Spleen (tissue), 11 donors: ENCODE data around the gene HDAC8. TPM values are rescaled to one million over a fixed set of nuclear protein-coding genes. Genes with fewer than 3 reads are reported as not detected.
A peak's percentile ranks its signal among the peaks of the same experiment; 100 is the strongest.

Source experiments
- DNase-seq: peaks from one replicate; pipeline ENCODE4 v3.0.0-alpha.2; 2020
- H3K27ac ChIP-seq, 8 donors: fragments of 200-600 bp; sonication (generic) in 7 of 8; 1 replicate in 4 of 8; 2 replicates in 4 of 8; pipeline versions ENCODE4 v1.5.0 to v1.8.0; 2016 to 2021; ENCODE audit warnings: inconsistent platforms in 4 of 8, mild to moderate bottlenecking in 4 of 8, moderate library complexity in 1 of 8
- H3K27me3 ChIP-seq, 7 donors: fragments of 200-600 bp; sonication (generic) in 6 of 7; replicated peaks in 1 of 7; 1 replicate in 4 of 7; 2 replicates in 3 of 7; pipeline versions ENCODE4 v1.5.0 to v1.8.0; 2016 to 2021; ENCODE audit warnings: inconsistent platforms in 3 of 7, mild to moderate bottlenecking in 1 of 7
- H3K36me3 ChIP-seq, 6 donors: fragments of 200-600 bp; sonication (generic) in 5 of 6; 1 replicate in 4 of 6; 2 replicates in 2 of 6; pipeline versions ENCODE4 v1.5.0 to v1.8.0; 2016 to 2021; ENCODE audit warnings: inconsistent platforms in 2 of 6
- H3K4me1 ChIP-seq, 6 donors: fragments of 200-600 bp; sonication (generic) in 5 of 6; 1 replicate in 3 of 6; 2 replicates in 3 of 6; pipeline versions ENCODE4 v1.5.0 to v1.8.0; 2016 to 2021; ENCODE audit warnings: inconsistent platforms in 3 of 6
- H3K4me3 ChIP-seq, 8 donors: fragments of 200-600 bp; sonication (generic) in 7 of 8; 1 replicate in 4 of 8; 2 replicates in 4 of 8; pipeline versions ENCODE4 v1.5.0 to v1.8.0; 2016 to 2021; ENCODE audit warnings: inconsistent platforms in 4 of 8, mild to moderate bottlenecking in 4 of 8, moderate library complexity in 2 of 8
- H3K9me3 ChIP-seq, 8 donors: fragments of 200-600 bp; sonication (generic) in 7 of 8; 1 replicate in 4 of 8; 2 replicates in 4 of 8; pipeline versions ENCODE4 v1.5.0 to v1.8.0; 2016 to 2021; ENCODE audit warnings: inconsistent platforms in 4 of 8
- CTCF ChIP-seq, 11 experiments: fragments of 200-600 bp in 7 of 11; fragments of 450-650 bp in 4 of 11; sonication (generic) in 4 of 11; IDR thresholded peaks in 8 of 11; conservative IDR thresholded peaks in 3 of 11; 1 replicate in 7 of 11; 2 replicates in 4 of 11; pipeline versions ENCODE4 v1.4.0 to v1.8.0; 2016 to 2021; ENCODE audit warnings: antibody characterized with exemption in 11 of 11, inconsistent platforms in 4 of 11, mild to moderate bottlenecking in 1 of 11
- POLR2A ChIP-seq, 3 donors: fragments of 450-650 bp; IDR thresholded peaks; one replicate each; pipeline ENCODE4 v1.5.1; 2017; ENCODE audit warnings: antibody characterized with exemption in 3 of 3, mild to moderate bottlenecking in 1 of 3
- POLR2AphosphoS5 ChIP-seq, 3 donors: sonication (generic); formaldehyde crosslinking; IDR thresholded peaks; one replicate each; pipeline ENCODE4 v1.5.1; 2017; ENCODE audit warnings: antibody characterized with exemption in 3 of 3
- WGBS, 5 donors: extraction: QIAGEN DNeasy Blood & Tissue Kit in 3 of 5; methylation state at CpG; one replicate each; pipeline versions ENCODE4 v1.1.5 to v1.1.7; 2013 to 2018; 5-methylcytosine and 5-hydroxymethylcytosine counted together
- intact Hi-C: fragments of 100-400 bp; cut with DNase I; formaldehyde crosslinking; loops from one replicate; pipeline ENCODE4 v1.15.0; 2023; ENCODE audit warnings: low total_unique reads
- polyA plus RNA-seq, 3 donors: library from polyadenylated mRNA; stranded (reverse); fragments of 200-250 nt; gene quantifications; one replicate each; pipeline ENCODE4 v1.2.1, GENCODE V29; 2013
- total RNA-seq, 7 donors: library from RNA; depleted of rRNA in 3 of 7; stranded (reverse); fragments of >200 nt in 3 of 7; fragmentation: NEBNext Ultra II Directional in 4 of 7; extraction: Animal tissue kit (Norgen Biotek cat#: 25700) in 4 of 7; gene quantifications; one replicate each; pipeline versions ENCODE4 v1.1.0 to v1.2.1, GENCODE V29; 2016 to 2021
- donor health status: healthy with polysubstance abuse.
- donor health status: DM: no; HTN: no; CAD: no; lungs with moderate emphysema.
- donor health status: DM: no; HTN: no; CAD: no.
- donor health status: Bipolar disorder and iron deficiency.
- donor health status: healthy.
- donor health status: DM: no; HTN: no; CAD: no.
- donor health status: DM: yes; HTN: yes; CAD: no.

HDAC8 gene
- total and polyA plus RNA-seq, 10 donors: 15.6 to 54.6 (median 33.5) TPM

DNA sequence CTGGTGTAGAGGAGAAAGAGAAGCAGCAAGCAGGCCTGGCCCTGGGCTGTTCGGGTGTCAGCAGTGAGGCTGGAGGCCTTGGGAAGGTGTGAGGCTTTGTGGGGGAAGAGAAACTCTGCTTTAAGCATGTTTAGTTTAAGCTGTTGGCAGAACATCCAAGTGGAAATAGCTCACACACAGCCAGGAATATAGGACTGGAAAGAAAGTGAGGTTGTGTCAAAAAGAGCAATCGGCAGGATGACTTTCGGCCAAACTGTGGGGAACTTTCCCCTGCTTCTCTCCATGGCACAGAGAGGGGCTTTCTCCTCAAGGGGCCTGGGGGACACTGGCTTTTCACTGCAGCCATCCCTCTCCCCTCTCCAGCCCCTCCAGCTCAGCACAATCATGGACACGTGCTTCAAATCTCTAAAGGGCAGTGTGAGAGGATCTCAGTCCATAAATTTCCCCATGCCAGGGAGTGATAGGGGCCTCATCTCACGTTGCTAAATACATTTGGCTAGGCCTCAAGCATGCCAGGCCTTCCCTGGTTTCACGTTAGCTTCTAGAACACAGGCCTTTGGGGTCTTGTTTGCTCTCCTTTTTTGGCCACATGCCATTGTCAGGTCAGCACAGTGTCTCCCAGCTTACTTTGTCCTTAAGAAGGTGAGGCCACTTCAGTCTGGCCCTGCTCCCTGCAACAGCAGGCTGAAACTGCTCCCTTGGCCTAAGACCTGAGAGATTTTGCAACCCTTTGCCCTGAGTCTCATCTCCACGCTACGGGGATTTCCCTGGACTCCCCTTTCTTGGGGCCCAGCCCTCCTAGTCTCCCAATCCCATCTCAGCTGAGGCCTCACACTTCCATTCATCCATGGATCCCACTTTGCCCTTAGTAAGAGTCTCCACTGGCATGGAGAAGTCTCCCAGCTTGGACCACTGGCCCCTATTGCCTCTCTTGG, 258.7 kb downstream of the HDAC8 start:
- no peaks in the 10 kb centered on the region for H3K9me3 ChIP-seq
- no peak overlapping the region for H3K4me3 ChIP-seq
- H3K27ac ChIP-seq: no peak overlapping the region
- WGBS, 5 donors: 72 to 87% (median 82%) methylated on average over 7 to 8 of the region's 8 CpGs
- H3K36me3 ChIP-seq: no peaks in the 10 kb centered on the region
- no peak for TF ChIP-seq POLR2A (IDR thresholded peaks at IDR 0.05)
- no peak for TF ChIP-seq POLR2AphosphoS5 (IDR thresholded peaks at IDR 0.05)
- TF ChIP-seq CTCF (IDR thresholded peaks at IDR 0.05 in 8 of 11, conservative IDR thresholded peaks at IDR 0.05 in 3 of 11): no peak
- DNase-seq: no peak
- H3K27me3 ChIP-seq: peaks cover 2 to 33% (median 16%) of the 10 kb centered on the region in 7 donors
- H3K4me1 ChIP-seq: peaks cover 2 to 7% (median 5%) of the 10 kb centered on the region in 6 donors
- intact Hi-C loops: no loop called here

DNA sequence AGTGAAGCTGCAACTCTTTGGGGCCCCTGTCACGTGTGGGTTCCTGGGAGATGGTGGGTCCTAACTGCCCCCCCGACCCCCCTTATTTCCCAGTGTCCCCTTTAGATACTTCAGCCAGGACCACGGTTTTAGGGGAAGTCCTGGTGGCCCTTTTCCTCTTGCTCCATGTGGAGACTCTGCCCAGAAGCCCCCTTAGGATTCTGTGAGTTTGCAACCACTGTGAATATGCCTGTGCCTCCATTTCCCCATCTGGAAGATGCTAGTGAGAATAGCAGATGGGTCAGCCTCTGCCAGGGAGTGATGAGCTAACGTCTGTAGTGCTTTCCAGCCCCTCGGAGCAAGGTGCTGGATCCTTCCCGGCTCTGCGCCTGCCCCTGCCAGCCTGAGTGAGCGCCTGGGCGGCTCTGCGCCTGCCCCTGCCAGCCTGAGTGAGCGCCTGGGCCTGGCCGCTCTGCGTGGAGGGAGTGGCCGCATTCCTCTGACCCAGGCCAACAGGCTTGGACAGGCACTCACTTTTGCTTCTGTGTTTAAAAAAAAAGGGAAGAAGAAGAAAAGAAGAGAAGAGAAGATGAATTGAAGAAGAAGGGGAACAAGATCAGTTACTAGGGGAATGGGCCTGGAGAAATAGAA, 260.2 kb downstream of the HDAC8 start:
- TF ChIP-seq CTCF (IDR thresholded peaks at IDR 0.05 in 8 of 11, conservative IDR thresholded peaks at IDR 0.05 in 3 of 11) (no peak), POLR2A (IDR thresholded peaks at IDR 0.05) (no peak), POLR2AphosphoS5 (IDR thresholded peaks at IDR 0.05) (no peak)
- no peaks in the 10 kb centered on the region for H3K36me3 ChIP-seq
- no peak for DNase-seq
- intact Hi-C loops: no loop called here
- H3K27ac ChIP-seq: no peak overlapping the region
- H3K27me3 ChIP-seq: peaks cover 6 to 48% (median 31%) of the 10 kb centered on the region in 7 donors
- WGBS, 5 donors: 67 to 92% (median 82%) methylated on average over 11 to 14 of the region's 14 CpGs
- peaks cover 10 to 22% (median 19%) of the 10 kb centered on the region in 6 donors for H3K4me1 ChIP-seq
- no peaks in the 10 kb centered on the region for H3K9me3 ChIP-seq
- H3K4me3 ChIP-seq: no peak overlapping the region

DNA sequence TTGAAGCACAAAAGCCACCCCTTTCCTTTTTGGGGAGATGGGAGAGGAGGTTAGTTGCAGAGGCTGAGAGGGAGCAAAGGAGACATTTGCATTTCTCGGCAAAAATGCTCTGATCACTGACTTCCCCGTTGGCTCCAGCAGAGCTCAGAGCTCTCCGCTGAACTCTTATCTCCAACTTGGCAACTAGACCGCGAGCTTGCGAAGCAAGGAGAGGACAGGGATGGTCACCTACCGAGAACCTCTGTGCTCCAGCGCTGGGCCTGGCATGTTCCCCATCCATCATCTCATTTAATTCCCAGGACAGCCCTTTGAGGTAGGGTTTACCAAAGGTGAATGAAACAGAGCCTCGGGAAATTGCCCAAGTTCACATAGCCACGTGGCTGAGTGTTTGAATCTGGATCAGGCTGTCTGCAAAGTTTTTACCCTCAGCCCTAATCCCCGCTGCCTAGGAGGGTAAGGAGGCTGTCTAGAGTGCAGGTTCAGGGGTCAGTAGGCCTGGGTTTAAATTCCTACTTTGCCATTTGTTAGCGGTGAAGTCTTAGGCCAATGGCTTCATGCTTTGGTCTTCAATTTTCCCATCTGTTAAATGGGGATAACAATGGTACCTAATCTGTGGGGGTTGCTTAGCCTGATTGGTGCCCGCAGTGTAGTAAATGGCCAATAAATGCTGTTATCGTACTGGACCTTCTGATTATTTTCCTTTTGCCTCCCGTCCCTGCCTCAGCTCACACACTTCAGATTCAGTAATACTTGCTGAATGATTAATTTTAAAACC, 263.2 kb downstream of the HDAC8 start:
- H3K4me3 ChIP-seq: peak overlapping the region in 6 of 8 donors; percentile 6 to 72 (median 16)
- no peak for TF ChIP-seq POLR2A (IDR thresholded peaks at IDR 0.05)
- TF ChIP-seq POLR2AphosphoS5 (IDR thresholded peaks at IDR 0.05): no peak
- no peak for TF ChIP-seq CTCF (IDR thresholded peaks at IDR 0.05 in 8 of 11, conservative IDR thresholded peaks at IDR 0.05 in 3 of 11)
- H3K27ac ChIP-seq: no peak overlapping the region
- intact Hi-C loops: no loop called here
- H3K9me3 ChIP-seq: no peaks in the 10 kb centered on the region
- H3K4me1 ChIP-seq: peaks cover 10 to 49% (median 37%) of the 10 kb centered on the region in 6 donors
- H3K36me3 ChIP-seq: no peaks in the 10 kb centered on the region
- no peak for DNase-seq
- H3K27me3 ChIP-seq: peaks cover 10 to 78% (median 56%) of the 10 kb centered on the region in 7 donors
- WGBS, 5 donors: 22 to 80% (median 28%) methylated on average over 5 to 15 of the region's 15 CpGs
